DOHH2 (cell line): ENCODE results near the gene ORC4.

Experiments used
- H3F3A ChIP-seq: fragments of 200-600 bp; sonication (generic), shearing (Covaris generic); 2 replicates; pipeline ENCODE4 v1.6.0; 2016; ENCODE audit warnings: antibody characterized with exemption, mild to moderate bottlenecking; ENCODE audit not compliant: control insufficient read depth, insufficient read depth
- H3K27ac ChIP-seq: fragments of 200-600 bp; sonication (generic); 2 replicates; pipeline ENCODE4 v1.5.1; 2014; ENCODE audit warnings: low read depth, mild to moderate bottlenecking, low read length, moderate library complexity
- H3K27me3 ChIP-seq: fragments of 200-600 bp; sonication (generic); 2 replicates; pipeline ENCODE4 v1.6.1; 2014; ENCODE audit warnings: mild to moderate bottlenecking, low read length, mixed read lengths; ENCODE audit not compliant: control insufficient read depth
- H3K36me3 ChIP-seq: fragments of 200-600 bp; sonication (generic); 2 replicates; pipeline ENCODE4 v1.6.1; 2014; ENCODE audit warnings: mild to moderate bottlenecking, low read length, moderate library complexity, mixed read lengths; ENCODE audit not compliant: control insufficient read depth
- H3K4me1 ChIP-seq: fragments of 200-600 bp; sonication (generic); 2 replicates; pipeline ENCODE4 v1.6.1; 2014; ENCODE audit warnings: mild to moderate bottlenecking, low read length, mixed read lengths; ENCODE audit not compliant: control insufficient read depth
- H3K4me2 ChIP-seq: fragments of 200-600 bp; sonication (generic); 2 replicates; pipeline ENCODE4 v1.6.0; 2014; ENCODE audit warnings: mild to moderate bottlenecking, low read length, moderate library complexity
- H3K4me3 ChIP-seq: fragments of 200-600 bp; sonication (generic); 2 replicates; pipeline ENCODE4 v1.5.1; 2014; ENCODE audit warnings: mild to moderate bottlenecking, low read length, mixed read lengths
- H3K79me2 ChIP-seq: fragments of 200-600 bp; sonication (generic); 2 replicates; pipeline ENCODE4 v1.6.1; 2014; ENCODE audit warnings: mild to moderate bottlenecking, low read length, mixed read lengths; ENCODE audit not compliant: control insufficient read depth
- H3K9me2 ChIP-seq: fragments of 200-600 bp; sonication (generic); replicated peaks from 2 replicates; pipeline ENCODE4 v1.6.1; 2014; ENCODE audit warnings: mild to moderate bottlenecking, low read length, mixed read lengths; ENCODE audit not compliant: control insufficient read depth
- H3K9me3 ChIP-seq: fragments of 200-600 bp; sonication (generic); 2 replicates; pipeline ENCODE4 v1.6.1; 2014; ENCODE audit warnings: antibody characterized with exemption, low read length, mixed read lengths; ENCODE audit not compliant: control insufficient read depth, insufficient read depth
- H4K20me1 ChIP-seq: fragments of 200-600 bp; sonication (generic); 2 replicates; pipeline ENCODE4 v1.6.0; 2014; ENCODE audit warnings: low read depth, mild to moderate bottlenecking, antibody characterized with exemption, low read length, moderate library complexity; ENCODE audit not compliant: control insufficient read depth, insufficient read depth
- CTCF ChIP-seq: fragments of 200-600 bp; sonication (generic); IDR thresholded peaks from one replicate; pipeline ENCODE4 v1.5.1; 2014; ENCODE audit warnings: antibody characterized with exemption, mild to moderate bottlenecking, low read depth, low read length; ENCODE audit not compliant: poor library complexity, severe bottlenecking
- EZH2phosphoT487 ChIP-seq: fragments of 200-600 bp; sonication (generic); IDR thresholded peaks from 2 replicates; pipeline ENCODE4 v1.6.1; 2017; ENCODE audit warnings: borderline replicate concordance, mild to moderate bottlenecking, antibody characterized with exemption, low read length, moderate library complexity, mixed read lengths

Gene ORC4

GRCh38 chr2:147976102-147976501 lies 44.4 kb downstream of the ORC4 start:
- no peak overlapping the region for H3K27ac ChIP-seq
- H4K20me1 ChIP-seq: no peaks in the 10 kb centered on the region
- peaks cover 33% of the 10 kb centered on the region for H3K79me2 ChIP-seq
- TF ChIP-seq EZH2phosphoT487 (no peak), CTCF (no peak)
- no peaks in the 10 kb centered on the region for H3K4me1 ChIP-seq
- no peak overlapping the region for H3K4me2 ChIP-seq
- no peak overlapping the region for H3K4me3 ChIP-seq
- no peaks in the 10 kb centered on the region for H3K27me3 ChIP-seq
- no peaks in the 10 kb centered on the region for H3K9me2 ChIP-seq
- H3K9me3 ChIP-seq: no peaks in the 10 kb centered on the region; the same call in 1 of the 2 replicates
- no peaks in the 10 kb centered on the region for H3F3A ChIP-seq
- peaks cover 9% of the 10 kb centered on the region for H3K36me3 ChIP-seq

- Histone ChIP-seq H4K20me1 (no peaks in the 10 kb centered on the region), H3K27ac (no peak overlapping the region), H3K36me3 (peaks cover 12% of the 10 kb centered on the region), H3K4me2 (no peak overlapping the region), H3K9me2 (no peaks in the 10 kb centered on the region), H3K79me2 (peaks cover 3% of the 10 kb centered on the region), H3K27me3 (no peaks in the 10 kb centered on the region), H3K9me3 (peaks cover 9% of the 10 kb centered on the region; the same call in 1 of the 2 replicates), H3K4me1 (no peaks in the 10 kb centered on the region), H3F3A (no peaks in the 10 kb centered on the region), H3K4me3 (no peak overlapping the region)
- TF ChIP-seq EZH2phosphoT487 (no peak), CTCF (no peak)
These were observed 52.0 kb downstream of the ORC4 start for GRCh38 chr2:147968571-147968970.

GRCh38 chr2:147952118-147952517 lies 68.4 kb downstream of the ORC4 start:
- H3F3A ChIP-seq: no peaks in the 10 kb centered on the region
- no peak overlapping the region for H3K4me2 ChIP-seq
- H3K27me3 ChIP-seq: no peaks in the 10 kb centered on the region
- H3K36me3 ChIP-seq: peaks cover 4% of the 10 kb centered on the region
- H3K4me3 ChIP-seq: no peak overlapping the region
- H3K9me3 ChIP-seq: no peaks in the 10 kb centered on the region
- no peaks in the 10 kb centered on the region for H3K79me2 ChIP-seq
- no peaks in the 10 kb centered on the region for H3K9me2 ChIP-seq
- no peak overlapping the region for H3K27ac ChIP-seq
- no peaks in the 10 kb centered on the region for H3K4me1 ChIP-seq
- TF ChIP-seq EZH2phosphoT487 (no peak), CTCF (no peak)
- H4K20me1 ChIP-seq: no peaks in the 10 kb centered on the region

- no peak overlapping the region for H3K4me2 ChIP-seq
- H3K27me3 ChIP-seq: no peaks in the 10 kb centered on the region
- no peaks in the 10 kb centered on the region for H3F3A ChIP-seq
- no peaks in the 10 kb centered on the region for H3K9me2 ChIP-seq
- H4K20me1 ChIP-seq: no peaks in the 10 kb centered on the region
- no peak overlapping the region for H3K27ac ChIP-seq
- TF ChIP-seq CTCF: no peak
- no peak for TF ChIP-seq EZH2phosphoT487
- no peaks in the 10 kb centered on the region for H3K9me3 ChIP-seq
- H3K36me3 ChIP-seq: no peaks in the 10 kb centered on the region
- H3K79me2 ChIP-seq: no peaks in the 10 kb centered on the region
- H3K4me3 ChIP-seq: no peak overlapping the region
- no peaks in the 10 kb centered on the region for H3K4me1 ChIP-seq
These were observed 74.9 kb downstream of the ORC4 start for GRCh38 chr2:147945660-147946059.
